GM18520 (cell line): ENCODE data around the gene TMEM45A.
"Not testable (repeated sequence)": the region's sequence is repeated elsewhere in the genome, so short reads cannot be mapped to it uniquely, and the experiment has no call there.

Source experiments
- ATAC-seq: cut with Tn5 transposase; IDR thresholded peaks from one replicate; pipeline ENCODE4 v1.9.1; 2021; ENCODE audit not compliant: unreplicated experiment

TMEM45A gene

GRCh38 chr3:100563652-100564211 lies 71.3 kb downstream of the TMEM45A start:
- ATAC-seq, result no peak

GRCh38 chr3:100570811-100571210 lies 78.4 kb downstream of the TMEM45A start:
- ATAC-seq, result no peak

GRCh38 chr3:100574536-100574935 lies 82.1 kb downstream of the TMEM45A start:
- ATAC-seq, result no peak

GRCh38 chr3:100575704-100576103 lies 83.3 kb downstream of the TMEM45A start:
- no peak for ATAC-seq

GRCh38 chr3:100577382-100578008 lies 85.1 kb downstream of the TMEM45A start:
- ATAC-seq, result no peak

- ATAC-seq, result no peak
Observed at GRCh38 chr3:100578646-100579045, 86.2 kb downstream of the TMEM45A start.

GRCh38 chr3:100580147-100580546 lies 87.7 kb downstream of the TMEM45A start:
- ATAC-seq, result no peak

- ATAC-seq, result no peak
Observed at GRCh38 chr3:100581650-100582049, 89.2 kb downstream of the TMEM45A start.

GRCh38 chr3:100582157-100582556 lies 89.7 kb downstream of the TMEM45A start:
- not testable (repeated sequence) for ATAC-seq

- no peak for ATAC-seq
Observed at GRCh38 chr3:100584101-100584660, 91.8 kb downstream of the TMEM45A start.

- ATAC-seq, result no peak
Observed at GRCh38 chr3:100586832-100587231, 94.4 kb downstream of the TMEM45A start.

GRCh38 chr3:100588251-100588650 lies 95.8 kb downstream of the TMEM45A start:
- no peak for ATAC-seq

GRCh38 chr3:100590114-100590839 lies 97.9 kb downstream of the TMEM45A start:
- ATAC-seq, result peak; percentile 87

- no peak for ATAC-seq
Observed at GRCh38 chr3:100590840-100591147, 98.4 kb downstream of the TMEM45A start.

GRCh38 chr3:100591411-100591810 lies 99.0 kb downstream of the TMEM45A start:
- no peak for ATAC-seq

- ATAC-seq, result no peak
Observed at GRCh38 chr3:100600181-100601042, 108.0 kb downstream of the TMEM45A start.

- ATAC-seq, result no peak
Observed at GRCh38 chr3:100602506-100603444, 110.4 kb downstream of the TMEM45A start.

GRCh38 chr3:100603469-100603868 lies 111.0 kb downstream of the TMEM45A start:
- ATAC-seq, result no peak

GRCh38 chr3:100605358-100605757 lies 112.9 kb downstream of the TMEM45A start:
- no peak for ATAC-seq

GRCh38 chr3:100606894-100607512 lies 114.6 kb downstream of the TMEM45A start:
- ATAC-seq, result peak; percentile 78
